ENCODE results near the gene EMC10. TPM values are rescaled to one million over a fixed set of nuclear protein-coding genes. Genes with fewer than 3 reads are reported as not detected.

The EMC10 gene
- 10 to 100 TPM; 26.6 to 33.9 TPM for total RNA-seq

- Mint-ChIP-seq H3K36me3 (ENCODE audit: insufficient read depth in 2 of 2) (peaks cover 3 to 7% of the 10 kb centered on the region in 2 donors), H3K4me1 (ENCODE audit: low read depth) (peaks cover 26% of the 10 kb centered on the region), H3K27me3 (ENCODE audit: low read depth) (no peaks in the 10 kb centered on the region), H3K9me3 (no peaks in the 10 kb centered on the region), H3K4me3 (peak within 1 kb of the TSS; percentile 95 to 99), H3K27ac (peak within 1 kb of the TSS; percentile 64)
- peak; percentile 97 for DNase-seq
- peak; percentile 97 for ATAC-seq (replicated peaks in 1 of 2)
Measured at GRCh38 chr19:50476224-50476906, at the start of gene EMC10, which contains the start of gene GARIN5A. TSS of gene EMC10 (plus strand) at chr19:50476507. CDS start at chr19:50476545, 38 bp downstream. TSS of gene GARIN5A (minus strand) at chr19:50476848. CDS start at chr19:50476388, 460 bp downstream.

DNA sequence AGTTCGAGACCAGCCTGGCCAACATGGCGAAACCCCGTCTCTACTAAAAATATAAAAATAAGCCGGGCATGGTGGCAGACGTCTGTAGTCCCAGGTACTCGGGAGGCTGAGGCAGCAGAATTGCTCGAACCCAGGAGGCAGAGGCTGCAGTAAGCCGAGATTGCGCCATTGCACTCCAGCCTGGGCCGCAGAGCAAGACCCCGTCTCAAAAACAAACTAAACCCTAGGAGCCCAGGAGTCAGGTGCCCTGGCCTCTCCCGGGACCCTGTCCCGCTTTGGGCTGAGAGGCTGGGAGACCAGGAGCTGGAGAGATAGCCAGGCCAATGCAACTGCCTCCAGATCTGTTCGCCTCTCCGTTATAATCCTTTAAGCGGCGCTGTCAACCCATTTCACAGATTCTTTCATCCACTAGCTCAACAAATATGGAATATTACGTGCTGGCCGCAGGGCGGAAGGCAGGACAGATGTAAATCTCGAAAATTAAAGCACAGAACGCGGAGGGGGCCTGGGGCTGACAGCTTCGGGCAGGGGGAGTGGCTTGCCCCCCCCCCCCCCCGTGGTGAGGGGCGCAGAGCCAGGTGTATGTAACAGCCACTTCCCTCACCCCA is 48.9 kb upstream of the EMC10 start:
- Mint-ChIP-seq H3K36me3 (ENCODE audit: insufficient read depth in 2 of 2) (no peaks in the 10 kb centered on the region), H3K9me3 (no peaks in the 10 kb centered on the region), H3K27ac (no peak overlapping the region), H3K4me3 (peak overlapping the region; percentile 37 to 49), H3K27me3 (ENCODE audit: low read depth) (peaks cover 26% of the 10 kb centered on the region), H3K4me1 (ENCODE audit: low read depth) (peaks cover 20% of the 10 kb centered on the region)
- DNase-seq (no peak), ATAC-seq (replicated peaks in 1 of 2) (no peak)

DNA sequence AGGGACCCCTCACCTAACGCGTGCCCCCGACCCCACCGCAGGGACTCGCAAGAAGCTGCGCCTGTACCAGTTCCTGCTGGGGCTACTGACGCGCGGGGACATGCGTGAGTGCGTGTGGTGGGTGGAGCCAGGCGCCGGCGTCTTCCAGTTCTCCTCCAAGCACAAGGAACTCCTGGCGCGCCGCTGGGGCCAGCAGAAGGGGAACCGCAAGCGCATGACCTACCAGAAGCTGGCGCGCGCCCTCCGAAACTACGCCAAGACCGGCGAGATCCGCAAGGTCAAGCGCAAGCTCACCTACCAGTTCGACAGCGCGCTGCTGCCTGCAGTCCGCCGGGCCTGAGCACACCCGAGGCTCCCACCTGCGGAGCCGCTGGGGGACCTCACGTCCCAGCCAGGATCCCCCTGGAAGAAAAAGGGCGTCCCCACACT is 48.3 kb upstream of the EMC10 start:
- Mint-ChIP-seq H3K27ac (no peak overlapping the region), H3K27me3 (ENCODE audit: low read depth) (peaks cover 31% of the 10 kb centered on the region), H3K36me3 (ENCODE audit: insufficient read depth in 2 of 2) (no peaks in the 10 kb centered on the region), H3K9me3 (no peaks in the 10 kb centered on the region), H3K4me1 (ENCODE audit: low read depth) (peaks cover 20% of the 10 kb centered on the region), H3K4me3 (peak overlapping the region; percentile 54 to 55)
- DNase-seq: peak; percentile 37 to 39
- ATAC-seq (replicated peaks in 1 of 2): no peak

- Mint-ChIP-seq H3K27me3 (ENCODE audit: low read depth) (peaks cover 37% of the 10 kb centered on the region), H3K4me1 (ENCODE audit: low read depth) (peaks cover 20% of the 10 kb centered on the region), H3K4me3 (peak overlapping the region; percentile 24 to 29), H3K36me3 (ENCODE audit: insufficient read depth in 2 of 2) (no peaks in the 10 kb centered on the region), H3K9me3 (no peaks in the 10 kb centered on the region), H3K27ac (no peak overlapping the region)
- ATAC-seq (replicated peaks in 1 of 2) (no peak), DNase-seq (no peak)
Measured at GRCh38 chr19:50428772-50429463, 47.4 kb upstream of the EMC10 start.

DNA sequence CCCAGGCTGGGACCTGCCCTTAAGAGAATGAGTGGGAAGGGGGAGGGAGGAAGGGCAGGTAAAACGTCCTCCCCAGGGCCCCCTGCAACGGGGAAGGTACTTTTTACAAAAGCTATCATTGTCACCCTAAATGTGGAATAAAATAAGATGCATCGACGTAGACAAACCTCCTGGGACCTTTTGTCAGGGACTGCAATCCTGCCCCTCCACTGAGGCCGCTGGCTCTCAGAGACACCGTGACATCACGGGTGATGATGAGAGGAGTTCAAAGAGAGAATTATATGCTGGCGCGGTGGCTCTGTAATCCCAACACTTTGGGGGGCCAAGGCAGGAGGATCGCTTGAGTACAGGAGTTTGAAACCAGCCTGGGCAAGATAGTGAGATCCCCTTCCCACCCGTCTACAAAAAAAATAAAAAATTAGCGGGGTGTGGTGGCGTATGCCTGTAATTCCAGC is 45.4 kb upstream of the EMC10 start:
- peaks cover 20% of the 10 kb centered on the region for H3K4me1 Mint-ChIP-seq (ENCODE audit: low read depth)
- H3K9me3 Mint-ChIP-seq: no peaks in the 10 kb centered on the region
- DNase-seq (no peak), ATAC-seq (replicated peaks in 1 of 2) (no peak)
- peaks cover 44% of the 10 kb centered on the region for H3K27me3 Mint-ChIP-seq (ENCODE audit: low read depth)
- no peak overlapping the region for H3K27ac Mint-ChIP-seq
- no peaks in the 10 kb centered on the region for H3K36me3 Mint-ChIP-seq (ENCODE audit: insufficient read depth in 2 of 2)
- H3K4me3 Mint-ChIP-seq: peak overlapping the region; percentile 91 to 92

DNA sequence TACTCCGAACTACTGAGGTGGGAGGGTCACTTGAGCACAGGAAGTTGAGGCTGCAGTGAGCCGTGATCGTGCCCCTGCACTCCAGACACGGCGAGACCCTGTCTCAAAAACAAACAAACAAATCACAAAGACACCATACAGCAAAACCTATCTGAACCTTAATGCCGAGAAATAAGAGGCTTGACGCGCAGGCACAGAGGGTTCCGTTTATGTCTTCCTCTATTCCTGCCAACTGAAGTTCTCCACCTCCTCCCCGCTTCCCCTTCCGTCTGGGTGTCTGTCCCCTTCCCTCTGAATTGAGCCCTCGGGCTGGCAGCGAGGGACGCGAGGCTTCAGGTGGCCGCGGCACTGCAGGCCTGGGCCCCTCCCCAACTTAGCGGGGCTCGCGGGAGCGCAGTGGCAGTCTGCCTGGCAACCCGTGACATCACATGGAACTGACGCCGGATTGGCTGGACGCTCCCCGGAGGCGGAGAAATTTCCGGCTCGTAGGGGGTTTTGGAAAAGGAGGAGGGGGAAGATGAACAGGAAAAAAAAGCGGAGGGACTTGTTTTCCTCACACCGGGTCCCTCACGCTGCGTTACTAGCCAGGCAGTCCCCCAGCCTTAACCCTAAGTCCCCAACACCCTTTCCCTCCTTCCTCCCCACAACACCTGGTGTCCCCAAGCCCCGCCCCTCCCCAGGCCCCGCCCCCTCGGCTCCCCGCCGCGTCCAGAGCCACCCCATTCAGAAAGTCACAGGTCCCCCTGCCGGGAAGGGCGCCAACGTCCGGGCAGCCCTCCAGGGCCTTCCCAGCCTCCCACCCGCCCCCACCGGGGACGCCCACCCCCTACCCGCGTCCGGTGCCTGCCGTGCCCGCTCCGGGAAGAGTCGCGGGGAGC is 44.7 kb upstream of the EMC10 start:
- Mint-ChIP-seq H3K36me3 (ENCODE audit: insufficient read depth in 2 of 2) (no peaks in the 10 kb centered on the region), H3K4me1 (ENCODE audit: low read depth) (peaks cover 20% of the 10 kb centered on the region), H3K4me3 (peak overlapping the region; percentile 91 to 92), H3K9me3 (no peaks in the 10 kb centered on the region), H3K27me3 (ENCODE audit: low read depth) (peaks cover 51% of the 10 kb centered on the region), H3K27ac (peak overlapping the region; percentile 61)
- DNase-seq (peak; percentile 87 to 92), ATAC-seq (replicated peaks in 1 of 2) (peak; percentile 94 to 97)

- H3K4me1 Mint-ChIP-seq (ENCODE audit: low read depth): peaks cover 20% of the 10 kb centered on the region
- peaks cover 56% of the 10 kb centered on the region for H3K27me3 Mint-ChIP-seq (ENCODE audit: low read depth)
- no peak for ATAC-seq (replicated peaks in 1 of 2)
- no peaks in the 10 kb centered on the region for H3K9me3 Mint-ChIP-seq
- H3K36me3 Mint-ChIP-seq (ENCODE audit: insufficient read depth in 2 of 2): no peaks in the 10 kb centered on the region
- H3K4me3 Mint-ChIP-seq: peak within 1 kb of the TSS; percentile 91 to 92
- no peak for DNase-seq
- peak within 1 kb of the TSS; percentile 84 for H3K27ac Mint-ChIP-seq
Measured at GRCh38 chr19:50432221-50433028, 43.9 kb upstream of the EMC10 start, which contains the start of gene MYBPC2. TSS of gene MYBPC2 (plus strand) at chr19:50432892. CDS start at chr19:50432954, 62 bp downstream.

DNA sequence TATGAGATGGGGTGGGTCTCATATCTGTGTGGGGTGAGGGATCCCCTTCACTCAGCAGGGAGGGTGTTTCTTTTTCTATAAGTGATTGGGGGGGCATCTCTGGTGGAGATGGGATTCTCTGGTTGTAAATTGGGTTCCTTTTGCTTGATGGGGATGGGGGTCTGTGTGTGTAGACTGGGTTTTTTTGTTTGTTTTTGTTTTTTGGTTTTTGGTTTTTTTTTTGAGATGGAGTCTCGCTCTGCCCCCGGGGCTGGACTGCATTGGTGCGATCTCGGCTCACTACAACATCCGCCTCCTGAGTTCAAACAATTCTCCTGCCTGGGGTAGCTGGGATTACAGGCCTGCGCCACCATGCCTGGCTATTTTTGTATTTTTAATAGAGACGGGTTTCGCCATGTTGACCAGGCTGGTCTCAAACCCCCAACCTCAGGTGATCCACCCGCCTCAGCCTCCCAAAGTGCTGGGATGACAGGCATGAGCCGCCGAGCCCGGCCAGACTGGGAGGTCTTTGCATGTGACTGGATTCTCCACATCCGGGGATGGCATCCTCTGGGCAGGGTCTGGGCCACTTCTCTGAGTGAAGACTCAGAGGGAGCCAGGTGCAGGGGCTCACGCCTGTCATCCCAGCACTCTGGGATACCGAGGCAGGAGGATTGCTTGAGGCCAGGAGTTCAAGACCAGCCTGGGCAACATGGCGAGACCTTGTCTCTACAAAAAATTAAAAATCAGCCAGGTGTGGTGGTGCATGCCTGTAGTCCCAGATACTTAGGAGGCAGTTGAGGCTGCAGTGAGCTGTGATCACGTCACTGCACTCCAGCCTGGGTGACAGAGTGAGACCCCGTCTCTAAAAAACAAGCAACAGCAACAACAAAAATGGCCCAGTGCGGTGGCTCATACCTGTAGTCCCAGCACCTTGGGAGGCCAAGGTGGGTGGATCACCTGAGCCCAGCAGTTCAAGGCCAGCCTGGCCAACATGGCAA is 42.8 kb upstream of the EMC10 start:
- ATAC-seq (replicated peaks in 1 of 2) (no peak), DNase-seq (no peak)
- H3K27me3 Mint-ChIP-seq (ENCODE audit: low read depth): peaks cover 56% of the 10 kb centered on the region
- H3K4me3 Mint-ChIP-seq: peak overlapping the region; percentile 72 to 76
- no peaks in the 10 kb centered on the region for H3K9me3 Mint-ChIP-seq
- H3K4me1 Mint-ChIP-seq (ENCODE audit: low read depth): peaks cover 20% of the 10 kb centered on the region
- no peaks in the 10 kb centered on the region for H3K36me3 Mint-ChIP-seq (ENCODE audit: insufficient read depth in 2 of 2)
- H3K27ac Mint-ChIP-seq: peak overlapping the region; percentile 84

- peaks cover 14% of the 10 kb centered on the region for H3K4me1 Mint-ChIP-seq (ENCODE audit: low read depth)
Measured at GRCh38 chr19:50434525-50434924, 41.8 kb upstream of the EMC10 start.

GRCh38 chr19:50435221-50435620 is 41.1 kb upstream of the EMC10 start:
- ATAC-seq (replicated peaks in 1 of 2) (no peak), DNase-seq (no peak)
- Mint-ChIP-seq H3K27me3 (ENCODE audit: low read depth) (peaks cover 44% of the 10 kb centered on the region), H3K9me3 (no peaks in the 10 kb centered on the region), H3K4me1 (ENCODE audit: low read depth) (peaks cover 14% of the 10 kb centered on the region), H3K36me3 (ENCODE audit: insufficient read depth in 2 of 2) (no peaks in the 10 kb centered on the region), H3K27ac (no peak overlapping the region), H3K4me3 (no peak overlapping the region)

More at GRCh38 chr19:50434525-50434924, 41.8 kb upstream of the EMC10 start:
- Mint-ChIP-seq H3K27me3 (ENCODE audit: low read depth) (peaks cover 46% of the 10 kb centered on the region), H3K9me3 (no peaks in the 10 kb centered on the region), H3K4me3 (no peak overlapping the region), H3K36me3 (ENCODE audit: insufficient read depth in 2 of 2) (no peaks in the 10 kb centered on the region), H3K27ac (no peak overlapping the region)
- DNase-seq (no peak), ATAC-seq (replicated peaks in 1 of 2) (no peak)

DNA sequence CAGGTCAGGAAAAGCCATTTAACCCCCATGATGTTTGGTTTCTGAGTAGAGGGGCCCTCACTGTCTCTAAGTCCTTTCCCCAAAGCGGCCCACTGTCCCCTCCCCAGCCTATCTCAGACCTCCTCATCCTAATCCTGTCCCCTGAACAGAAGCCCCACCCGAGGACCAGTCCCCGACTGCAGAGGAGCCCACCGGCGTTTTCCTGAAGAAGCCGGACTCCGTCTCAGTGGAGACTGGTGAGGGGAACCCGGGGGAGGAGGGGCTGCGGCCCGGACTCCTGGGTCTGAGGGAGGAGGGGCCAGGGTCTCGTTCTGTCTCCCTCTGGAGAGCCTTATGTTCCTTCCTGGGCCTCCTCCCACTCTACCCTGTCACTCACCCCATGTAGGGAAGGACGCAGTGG is 40.7 kb upstream of the EMC10 start:
- H3K4me3 Mint-ChIP-seq: no peak overlapping the region
- DNase-seq (no peak), ATAC-seq (replicated peaks in 1 of 2) (no peak)
- peaks cover 11% of the 10 kb centered on the region for H3K4me1 Mint-ChIP-seq (ENCODE audit: low read depth)
- no peaks in the 10 kb centered on the region for H3K36me3 Mint-ChIP-seq (ENCODE audit: insufficient read depth in 2 of 2)
- peaks cover 40% of the 10 kb centered on the region for H3K27me3 Mint-ChIP-seq (ENCODE audit: low read depth)
- no peak overlapping the region for H3K27ac Mint-ChIP-seq
- H3K9me3 Mint-ChIP-seq: no peaks in the 10 kb centered on the region

Measured in activated T-cell treated with anti-CD3 and anti-CD28 coated beads, Interleukin-2, amount 50 U/mL, for 72 hours (primary cell).